CD4-positive, alpha-beta T cell (primary cell): ENCODE measurements around the gene DTWD2. TPM values are rescaled to one million over a fixed set of nuclear protein-coding genes. Genes with fewer than 3 reads are reported as not detected.

Experiments used
- ATAC-seq: fragments of 200-7000 bp; cut with Tn5 transposase; one replicate; pipeline ENCODE4 v1.10.0; 2022; ENCODE audit warnings: mild to moderate bottlenecking; ENCODE audit not compliant: poor library complexity
- CTCF ChIA-PET: fragments of 350-600 bp; sonication (Branson Sonifier 250); formaldehyde crosslinking; loops from one replicate; lab custom pipeline; 2021; ENCODE audit warnings: antibody characterized with exemption, inconsistent platforms; lab: Charles Lee
- POLR2A ChIA-PET: fragments of 350-600 bp; sonication (Branson Sonifier 250); formaldehyde crosslinking; loops from one replicate; lab custom pipeline; 2021; ENCODE audit warnings: antibody characterized with exemption, inconsistent platforms; lab: Charles Lee
- DNase-seq, 14 experiments: peaks; one replicate each; pipeline ENCODE4 v3.0.0-alpha.2; 2013 to 2020; ENCODE audit warnings: mixed read lengths in 2 of 14
- H3K27ac ChIP-seq, 2 donors: one replicate each; pipeline versions ENCODE4 v1.5.1 to v1.7.0; 2013; ENCODE audit warnings: low read length in 2 of 2, low read depth in 1 of 2, mild to moderate bottlenecking in 1 of 2
- H3K27me3 ChIP-seq, 2 experiments: 1 replicate in 1 of 2; 2 replicates in 1 of 2; pipeline versions ENCODE4 v1.6.1 to v1.7.0; 2013; ENCODE audit warnings: low read length in 2 of 2, control low read depth in 1 of 2, mild to moderate bottlenecking in 1 of 2, moderate library complexity in 1 of 2; ENCODE audit not compliant: insufficient read depth in 2 of 2, control insufficient read depth in 1 of 2
- H3K36me3 ChIP-seq: one replicate; pipeline ENCODE4 v1.6.1; 2013; ENCODE audit warnings: low read length, control low read depth; ENCODE audit not compliant: insufficient read depth
- H3K4me1 ChIP-seq: one replicate; pipeline ENCODE4 v1.6.1; 2013; ENCODE audit warnings: low read length, control low read depth; ENCODE audit not compliant: insufficient read depth
- H3K4me3 ChIP-seq: one replicate; pipeline ENCODE4 v1.5.1; 2013; ENCODE audit warnings: mild to moderate bottlenecking, low read length, moderate library complexity
- H3K9me3 ChIP-seq, 2 experiments: 1 replicate in 1 of 2; 2 replicates in 1 of 2; pipeline versions ENCODE4 v1.6.1 to v1.7.0; 2013; ENCODE audit warnings: low read length in 2 of 2, mild to moderate bottlenecking in 2 of 2, control low read depth in 1 of 2, moderate library complexity in 1 of 2; ENCODE audit not compliant: control insufficient read depth in 1 of 2, insufficient read depth in 1 of 2
- H3K27ac Mint-ChIP-seq: one replicate; pipeline ENCODE4 v1.8.0; 2020; ENCODE audit warnings: mixed read lengths
- H3K27me3 Mint-ChIP-seq: one replicate; pipeline ENCODE4 v1.8.0; 2021; ENCODE audit warnings: mixed read lengths
- H3K36me3 Mint-ChIP-seq: one replicate; pipeline ENCODE4 v1.8.0; 2021; ENCODE audit warnings: low read depth, mixed read lengths
- H3K4me1 Mint-ChIP-seq: one replicate; pipeline ENCODE4 v1.8.0; 2021; ENCODE audit warnings: low read depth, mixed read lengths
- H3K4me3 Mint-ChIP-seq: one replicate; pipeline ENCODE4 v1.8.0; 2020; ENCODE audit warnings: mild to moderate bottlenecking, mixed read lengths
- H3K9me3 Mint-ChIP-seq: one replicate; pipeline ENCODE4 v1.8.0; 2020; ENCODE audit warnings: mixed read lengths
- intact Hi-C, 2 experiments: fragments of 100-400 bp; cut with DNase I in 1 of 2; cut with micrococcal nuclease in 1 of 2; formaldehyde crosslinking; loops; one replicate each; pipeline versions ENCODE4 v1.15.1 to v1.9.0; 2023 to 2025; cut with DNase I, micrococcal nuclease
- total RNA-seq, 174 experiments: library from RNA in 2 of 174; stranded (reverse) in 2 of 174; gene quantifications; one replicate each; pipeline ENCODE4 v1.2.3 and lab custom pipeline; 2021 to 2026
- TF ChIP-seq, protein P1 (sequence below): fragments of 200-600 bp; IDR thresholded peaks from one replicate; pipeline ENCODE4 v1.8.0; 2022; ENCODE audit warnings: antibody characterized with exemption, mild to moderate bottlenecking

Gene DTWD2
- total RNA-seq, 2 experiments from 2014 or later, result 2.1 to 2.3 TPM

DNA sequence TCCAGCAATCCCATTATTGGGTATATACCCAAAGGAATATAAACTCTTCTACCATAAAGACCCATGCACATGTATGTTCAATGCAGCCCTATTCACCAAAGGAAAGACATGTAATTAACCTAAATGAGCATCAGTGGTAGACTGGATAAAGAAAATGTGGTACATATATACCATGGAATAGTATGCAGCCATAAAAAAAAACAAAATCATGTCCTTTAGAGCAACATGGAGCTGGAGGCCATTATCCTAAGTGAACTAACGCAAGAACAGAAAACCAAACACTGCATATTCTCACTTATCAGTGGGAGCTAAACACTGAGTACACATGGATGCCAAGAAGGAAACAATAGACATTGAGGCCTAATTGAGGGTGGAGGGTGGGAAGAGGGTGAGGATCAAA lies 27.8 kb downstream of the DTWD2 start:
- Mint-ChIP-seq H3K27ac (no peak overlapping the region), H3K36me3 (peaks cover 42% of the 10 kb centered on the region), H3K9me3 (no peaks in the 10 kb centered on the region), H3K4me3 (no peak overlapping the region), H3K27me3 (no peaks in the 10 kb centered on the region), H3K4me1 (no peaks in the 10 kb centered on the region)
- Histone ChIP-seq H3K36me3 (no peaks in the 10 kb centered on the region), H3K27me3 (no peaks in the 10 kb centered on the region), H3K9me3 (peaks cover 0 to 12% of the 10 kb centered on the region in 2 experiments), H3K4me3 (no peak overlapping the region), H3K4me1 (no peaks in the 10 kb centered on the region), H3K27ac (no peak overlapping the region)
- POLR2A ChIA-PET, result no interaction called here
- CTCF ChIA-PET, result no interaction called here
- DNase-seq, result no peak
- no peak for ATAC-seq
- intact Hi-C loops, result no loop called here
- TF ChIP-seq, protein P1, sequence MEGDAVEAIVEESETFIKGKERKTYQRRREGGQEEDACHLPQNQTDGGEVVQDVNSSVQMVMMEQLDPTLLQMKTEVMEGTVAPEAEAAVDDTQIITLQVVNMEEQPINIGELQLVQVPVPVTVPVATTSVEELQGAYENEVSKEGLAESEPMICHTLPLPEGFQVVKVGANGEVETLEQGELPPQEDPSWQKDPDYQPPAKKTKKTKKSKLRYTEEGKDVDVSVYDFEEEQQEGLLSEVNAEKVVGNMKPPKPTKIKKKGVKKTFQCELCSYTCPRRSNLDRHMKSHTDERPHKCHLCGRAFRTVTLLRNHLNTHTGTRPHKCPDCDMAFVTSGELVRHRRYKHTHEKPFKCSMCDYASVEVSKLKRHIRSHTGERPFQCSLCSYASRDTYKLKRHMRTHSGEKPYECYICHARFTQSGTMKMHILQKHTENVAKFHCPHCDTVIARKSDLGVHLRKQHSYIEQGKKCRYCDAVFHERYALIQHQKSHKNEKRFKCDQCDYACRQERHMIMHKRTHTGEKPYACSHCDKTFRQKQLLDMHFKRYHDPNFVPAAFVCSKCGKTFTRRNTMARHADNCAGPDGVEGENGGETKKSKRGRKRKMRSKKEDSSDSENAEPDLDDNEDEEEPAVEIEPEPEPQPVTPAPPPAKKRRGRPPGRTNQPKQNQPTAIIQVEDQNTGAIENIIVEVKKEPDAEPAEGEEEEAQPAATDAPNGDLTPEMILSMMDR, result no peak

DNA sequence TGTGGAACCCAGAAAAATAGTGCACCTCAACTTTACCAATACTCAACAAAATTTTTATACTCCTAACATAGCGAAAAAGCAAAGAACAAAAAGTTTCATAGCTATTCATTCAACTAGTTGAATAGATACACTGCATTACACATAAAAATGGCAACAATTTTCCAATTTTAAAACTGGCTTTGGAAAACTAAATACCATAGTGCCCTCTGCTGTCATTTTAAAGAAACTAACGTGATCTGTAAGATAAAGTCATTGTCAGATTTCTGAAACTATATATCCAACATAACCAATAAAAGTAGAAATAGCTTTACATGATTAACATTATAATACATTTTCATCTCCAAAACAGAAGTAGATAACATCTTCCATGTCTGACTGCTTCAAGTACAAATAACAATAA lies 31.6 kb downstream of the DTWD2 start:
- CTCF ChIA-PET, result interaction anchor here (1.2 kb wide), 1 partner anchor 13 kb away, joined by 3 read pairs; no protein-coding TSS in a partner anchor
- intact Hi-C loops, result no loop called here

DNA sequence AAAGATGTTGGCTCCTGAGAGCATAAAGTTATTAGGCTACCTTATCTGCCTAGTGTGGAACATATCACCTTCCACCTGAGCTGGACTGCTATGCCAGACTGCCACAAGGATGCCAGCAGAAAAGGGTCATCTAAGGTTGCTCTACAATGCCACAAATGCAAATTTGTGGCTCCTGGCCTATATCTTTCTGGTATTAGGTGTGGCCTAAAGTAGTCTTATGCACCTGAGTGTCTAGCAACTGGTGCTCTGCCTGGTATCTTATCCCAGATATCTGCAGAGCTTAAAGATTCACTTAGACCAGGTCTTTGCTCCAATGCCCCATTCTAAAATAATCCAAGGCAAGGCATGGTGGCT lies 34.7 kb downstream of the DTWD2 start:
- Histone ChIP-seq H3K4me1 (no peaks in the 10 kb centered on the region), H3K36me3 (no peaks in the 10 kb centered on the region), H3K9me3 (no peaks in the 10 kb centered on the region), H3K27me3 (no peaks in the 10 kb centered on the region), H3K4me3 (no peak overlapping the region), H3K27ac (no peak overlapping the region)
- TF ChIP-seq, protein P1, result no peak
- H3K4me1 Mint-ChIP-seq, result no peaks in the 10 kb centered on the region
- H3K4me3 Mint-ChIP-seq, result no peak overlapping the region
- POLR2A ChIA-PET, result interaction anchor here (0.6 kb wide), 1 partner anchor 400 kb away, joined by 3 read pairs; no protein-coding TSS in a partner anchor
- H3K9me3 Mint-ChIP-seq, result no peaks in the 10 kb centered on the region
- ATAC-seq (no peak), DNase-seq (no peak)
- H3K27me3 Mint-ChIP-seq, result no peaks in the 10 kb centered on the region
- peaks cover 33% of the 10 kb centered on the region for H3K36me3 Mint-ChIP-seq
- CTCF ChIA-PET, result no interaction called here
- intact Hi-C loops, result no loop called here
- H3K27ac Mint-ChIP-seq, result no peak overlapping the region

More for the DNA sequence above, 31.6 kb downstream of the DTWD2 start:
- no peak overlapping the region for H3K27ac ChIP-seq
- H3K4me1 ChIP-seq, result no peaks in the 10 kb centered on the region
- H3K36me3 ChIP-seq, result no peaks in the 10 kb centered on the region
- Mint-ChIP-seq H3K36me3 (peaks cover 35% of the 10 kb centered on the region), H3K27ac (no peak overlapping the region), H3K4me1 (no peaks in the 10 kb centered on the region), H3K27me3 (no peaks in the 10 kb centered on the region), H3K4me3 (no peak overlapping the region), H3K9me3 (no peaks in the 10 kb centered on the region)
- no peak for ATAC-seq
- POLR2A ChIA-PET, result interaction anchor here (1.4 kb wide), 1 partner anchor 11 kb away, joined by 3 read pairs; no protein-coding TSS in a partner anchor
- no peaks in the 10 kb centered on the region for H3K27me3 ChIP-seq
- no peak for DNase-seq
- TF ChIP-seq, protein P1, result no peak
- H3K4me3 ChIP-seq, result no peak overlapping the region
- H3K9me3 ChIP-seq, result no peaks in the 10 kb centered on the region
